GM12873 (cell line): Measurements from ENCODE around the gene ANKMY1.

ENCODE experiments used
- TF ChIP-seq, protein P1 (sequence below): IDR thresholded peaks from 2 replicates; pipeline ENCODE4 v1.5.1; 2012; ENCODE audit warnings: low read depth, mild to moderate bottlenecking, moderate library complexity, low read length, control low read depth; ENCODE audit not compliant: insufficient read depth; ENCODE audit errors: missing control alignments

The ANKMY1 gene

DNA sequence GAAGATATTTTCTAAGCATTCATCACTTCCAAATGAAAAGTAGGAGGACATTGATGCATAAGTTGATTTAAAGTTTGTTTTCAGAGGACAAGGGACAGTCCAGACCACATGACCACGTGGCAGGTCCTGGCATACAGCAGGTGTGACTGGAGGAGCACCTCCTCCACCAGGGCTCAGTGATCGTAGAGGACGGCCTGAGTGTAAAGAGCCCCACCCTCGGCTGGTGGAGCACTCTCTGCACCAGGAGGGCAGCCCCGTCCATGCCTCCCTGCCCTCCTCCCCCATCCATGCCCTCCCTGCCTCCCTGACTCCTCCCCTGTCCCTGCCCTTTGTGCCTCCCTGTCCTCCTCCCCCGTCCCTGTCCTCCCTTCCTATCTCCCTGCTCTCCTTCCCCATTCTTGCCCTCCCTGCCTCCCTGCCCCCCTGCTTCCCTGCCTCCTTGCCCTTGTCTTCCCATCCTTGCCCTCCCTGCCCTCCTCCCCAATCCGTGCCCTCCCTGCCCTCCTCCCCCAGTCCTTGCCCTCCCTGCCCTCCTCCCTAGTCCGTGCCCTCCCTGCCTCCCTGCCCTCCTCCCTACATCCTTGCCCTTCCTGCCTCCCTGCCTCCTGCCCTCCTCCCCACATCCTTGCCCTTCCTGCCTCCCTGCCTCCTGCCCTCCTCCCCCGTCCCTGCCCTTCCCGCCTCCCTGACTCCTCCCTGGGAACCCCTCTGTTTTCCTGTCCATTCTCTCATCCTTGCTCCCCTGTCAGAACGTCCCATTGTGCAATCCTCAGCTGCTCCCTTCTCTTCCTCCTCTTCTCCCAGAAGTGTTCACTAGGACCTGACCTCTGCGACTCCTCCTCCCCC lies 47.9 kb downstream of the ANKMY1 start:
- TF ChIP-seq, protein P1, sequence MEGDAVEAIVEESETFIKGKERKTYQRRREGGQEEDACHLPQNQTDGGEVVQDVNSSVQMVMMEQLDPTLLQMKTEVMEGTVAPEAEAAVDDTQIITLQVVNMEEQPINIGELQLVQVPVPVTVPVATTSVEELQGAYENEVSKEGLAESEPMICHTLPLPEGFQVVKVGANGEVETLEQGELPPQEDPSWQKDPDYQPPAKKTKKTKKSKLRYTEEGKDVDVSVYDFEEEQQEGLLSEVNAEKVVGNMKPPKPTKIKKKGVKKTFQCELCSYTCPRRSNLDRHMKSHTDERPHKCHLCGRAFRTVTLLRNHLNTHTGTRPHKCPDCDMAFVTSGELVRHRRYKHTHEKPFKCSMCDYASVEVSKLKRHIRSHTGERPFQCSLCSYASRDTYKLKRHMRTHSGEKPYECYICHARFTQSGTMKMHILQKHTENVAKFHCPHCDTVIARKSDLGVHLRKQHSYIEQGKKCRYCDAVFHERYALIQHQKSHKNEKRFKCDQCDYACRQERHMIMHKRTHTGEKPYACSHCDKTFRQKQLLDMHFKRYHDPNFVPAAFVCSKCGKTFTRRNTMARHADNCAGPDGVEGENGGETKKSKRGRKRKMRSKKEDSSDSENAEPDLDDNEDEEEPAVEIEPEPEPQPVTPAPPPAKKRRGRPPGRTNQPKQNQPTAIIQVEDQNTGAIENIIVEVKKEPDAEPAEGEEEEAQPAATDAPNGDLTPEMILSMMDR: no peak

DNA sequence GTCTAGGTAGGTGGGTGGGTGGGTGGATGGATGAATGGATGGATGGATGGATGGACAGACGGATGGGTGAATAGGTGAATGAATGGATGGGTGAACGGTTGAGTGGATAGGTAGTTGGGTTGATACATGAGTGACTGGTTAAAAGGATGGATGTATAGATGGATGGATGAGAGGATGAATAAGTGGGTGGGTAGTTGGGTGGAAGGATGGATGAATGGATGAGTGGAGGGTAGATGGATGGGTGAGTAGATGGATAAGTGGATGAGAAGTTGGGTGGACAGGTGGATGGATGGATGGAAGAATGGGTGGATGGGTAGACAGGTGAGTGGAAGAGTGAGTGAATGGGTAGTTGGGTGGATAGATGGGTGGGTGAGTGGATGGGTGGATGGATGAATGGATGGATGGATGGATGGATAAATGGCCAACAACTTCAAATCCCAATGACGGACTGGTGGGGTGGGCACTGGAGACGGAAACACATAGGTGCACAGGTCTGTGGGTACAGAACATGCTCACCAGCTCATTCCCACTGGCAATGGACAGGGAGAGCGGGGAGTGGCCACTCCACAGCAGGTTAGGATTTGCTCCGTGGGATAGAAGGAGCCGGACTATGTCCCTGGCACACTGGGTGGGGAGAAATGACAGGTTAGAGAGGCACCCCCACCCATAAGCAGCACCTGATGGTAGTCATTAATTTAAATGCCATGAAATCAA lies 48.8 kb downstream of the ANKMY1 start:
- TF ChIP-seq, protein P1: no peak

DNA sequence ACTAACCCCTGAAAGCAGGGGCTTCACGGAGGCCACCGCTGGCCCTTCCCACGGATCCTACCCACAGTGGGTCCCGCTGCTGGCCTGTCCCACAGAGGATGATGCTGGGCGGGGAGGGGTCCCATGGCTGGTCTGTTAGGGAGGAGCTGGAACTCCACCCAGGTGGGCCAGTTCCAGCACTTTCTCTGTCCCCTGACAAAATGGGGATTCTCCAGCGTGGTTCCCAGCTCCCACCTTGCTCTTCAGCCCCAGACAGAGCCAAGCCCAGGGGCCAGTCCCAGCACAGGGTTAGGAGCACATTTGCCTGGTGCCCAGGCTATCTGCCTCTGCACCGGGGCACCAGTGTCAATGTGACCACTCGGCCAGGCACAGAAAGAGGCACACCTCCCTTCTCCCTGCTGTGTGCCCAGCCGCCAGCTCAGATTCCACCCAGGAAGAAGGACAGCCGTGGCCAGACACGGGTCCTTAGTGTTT lies 50.0 kb downstream of the ANKMY1 start:
- TF ChIP-seq, protein P1: no peak

DNA sequence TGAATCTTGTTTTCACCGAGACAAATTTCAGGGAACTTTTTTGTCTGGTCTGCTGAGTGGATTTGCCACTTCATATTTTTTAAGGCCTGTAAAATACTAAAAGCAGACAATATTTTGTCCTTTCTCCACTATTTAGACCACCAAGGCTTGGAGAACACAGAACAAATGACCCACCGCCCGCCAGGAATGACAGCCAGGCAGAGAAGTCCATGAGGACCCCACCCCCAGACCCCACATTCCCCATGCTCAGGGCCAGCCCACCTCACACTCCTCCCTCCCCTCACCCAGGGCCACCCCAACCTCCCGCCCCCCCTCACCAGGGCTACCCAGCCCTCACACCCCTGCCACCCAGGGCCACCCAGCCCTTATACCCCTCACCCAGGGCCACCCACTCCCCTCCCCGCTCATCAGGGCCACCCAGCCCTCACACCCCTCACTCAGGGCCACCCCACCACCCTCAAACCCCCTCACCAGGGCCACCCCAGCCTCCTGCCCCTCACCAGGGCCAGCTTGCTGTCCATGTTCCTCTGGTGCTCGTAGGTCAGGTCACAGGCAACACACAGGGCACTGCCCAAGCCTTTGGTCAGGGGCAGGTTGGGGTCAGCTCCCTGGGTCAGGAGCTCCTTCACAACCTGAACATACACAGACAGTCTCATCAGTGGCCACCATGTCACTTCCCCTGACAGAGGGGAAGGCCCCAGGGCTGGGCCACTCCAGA lies 50.6 kb downstream of the ANKMY1 start:
- TF ChIP-seq, protein P1: no peak

DNA sequence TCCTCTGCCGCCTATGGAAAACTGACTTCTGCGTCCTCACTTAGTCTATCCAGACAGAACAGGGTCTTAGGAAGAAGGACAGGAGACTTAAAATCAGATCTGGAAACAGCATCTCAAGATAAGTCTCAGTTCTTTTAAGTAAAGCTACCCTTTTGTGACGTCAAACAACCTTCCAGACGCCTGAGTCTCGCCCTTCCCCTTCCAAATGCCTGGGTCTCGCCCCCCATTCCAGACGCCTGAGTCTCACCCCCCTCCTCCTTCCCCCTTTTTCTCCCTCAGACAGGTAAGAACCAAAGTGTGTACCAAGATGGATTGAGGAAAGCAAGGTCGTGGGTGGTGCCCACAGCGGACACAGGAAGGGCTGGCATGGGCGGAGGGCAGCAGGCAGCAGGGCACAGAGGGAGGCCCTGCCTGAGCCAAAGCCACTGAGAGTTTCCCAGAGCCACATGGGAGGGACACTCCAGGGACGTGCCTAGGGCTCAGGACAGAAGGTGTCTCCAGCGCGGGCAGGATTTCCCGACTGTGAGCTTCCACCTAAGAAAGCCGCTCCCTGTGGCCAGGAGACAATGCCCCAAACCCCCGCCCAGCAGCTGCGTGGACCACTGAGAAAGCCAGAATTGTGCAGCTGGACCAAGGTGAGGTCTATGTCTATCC lies 51.3 kb downstream of the ANKMY1 start:
- TF ChIP-seq, protein P1: no peak

DNA sequence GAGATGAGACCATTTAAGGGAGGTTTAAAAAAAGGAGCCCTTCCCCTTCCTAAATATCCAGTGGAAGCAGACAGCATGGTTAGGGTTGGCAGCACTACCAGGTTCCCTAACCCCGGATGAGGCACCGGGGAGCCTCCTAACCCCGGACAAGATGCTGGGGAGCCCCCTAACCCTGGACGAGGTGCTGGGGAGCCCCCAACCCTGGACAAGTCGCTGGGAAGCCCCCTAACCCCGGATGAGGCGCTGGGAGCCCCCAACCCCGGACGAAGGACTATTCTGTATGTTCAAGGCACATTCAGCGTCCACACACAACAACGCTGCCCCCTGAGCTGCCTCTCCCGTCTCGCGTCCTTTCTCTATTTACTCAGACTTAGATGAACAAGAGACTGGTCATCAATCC lies 51.9 kb downstream of the ANKMY1 start:
- TF ChIP-seq, protein P1: no peak
